Esophagus squamous epithelium (tissue), 4 donors: Measurements from ENCODE around the gene GMNN.

Experiments
- POLR2A ChIP-seq, 4 donors: fragments of 450-650 bp; IDR thresholded peaks; one replicate each; pipeline ENCODE4 v1.6.1; 2017; ENCODE audit warnings: antibody characterized with exemption in 4 of 4, mild to moderate bottlenecking in 4 of 4, moderate library complexity in 3 of 4
- TF ChIP-seq, protein P1 (sequence below), 6 experiments: fragments of 450-650 bp in 4 of 6; fragments of 200-600 bp in 2 of 6; sonication (generic) in 2 of 6; IDR thresholded peaks; one replicate each; pipeline ENCODE4 v1.5.1; 2016 to 2019; ENCODE audit warnings: antibody characterized with exemption in 6 of 6, mild to moderate bottlenecking in 4 of 6, moderate library complexity in 4 of 6

DNA sequence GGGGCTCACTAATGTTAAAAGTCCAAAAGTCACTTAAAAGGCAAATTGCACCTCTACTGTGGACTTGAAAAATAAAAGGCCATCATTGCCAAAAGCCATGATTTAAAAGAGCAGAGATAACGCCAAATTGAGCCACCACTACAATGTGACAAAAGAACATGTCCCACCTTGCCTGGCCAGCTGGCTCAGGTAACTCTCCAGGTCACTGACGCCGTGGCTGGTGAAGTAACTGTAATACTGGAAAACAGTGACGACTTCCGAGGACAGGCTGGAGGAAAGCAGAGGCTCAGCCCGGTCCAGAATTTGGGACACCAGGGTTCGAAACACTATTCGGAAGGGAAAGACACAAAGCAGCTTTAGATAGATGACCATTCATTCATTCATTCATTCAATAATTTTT, 53.2 kb downstream of the GMNN start:
- TF ChIP-seq, protein P1, sequence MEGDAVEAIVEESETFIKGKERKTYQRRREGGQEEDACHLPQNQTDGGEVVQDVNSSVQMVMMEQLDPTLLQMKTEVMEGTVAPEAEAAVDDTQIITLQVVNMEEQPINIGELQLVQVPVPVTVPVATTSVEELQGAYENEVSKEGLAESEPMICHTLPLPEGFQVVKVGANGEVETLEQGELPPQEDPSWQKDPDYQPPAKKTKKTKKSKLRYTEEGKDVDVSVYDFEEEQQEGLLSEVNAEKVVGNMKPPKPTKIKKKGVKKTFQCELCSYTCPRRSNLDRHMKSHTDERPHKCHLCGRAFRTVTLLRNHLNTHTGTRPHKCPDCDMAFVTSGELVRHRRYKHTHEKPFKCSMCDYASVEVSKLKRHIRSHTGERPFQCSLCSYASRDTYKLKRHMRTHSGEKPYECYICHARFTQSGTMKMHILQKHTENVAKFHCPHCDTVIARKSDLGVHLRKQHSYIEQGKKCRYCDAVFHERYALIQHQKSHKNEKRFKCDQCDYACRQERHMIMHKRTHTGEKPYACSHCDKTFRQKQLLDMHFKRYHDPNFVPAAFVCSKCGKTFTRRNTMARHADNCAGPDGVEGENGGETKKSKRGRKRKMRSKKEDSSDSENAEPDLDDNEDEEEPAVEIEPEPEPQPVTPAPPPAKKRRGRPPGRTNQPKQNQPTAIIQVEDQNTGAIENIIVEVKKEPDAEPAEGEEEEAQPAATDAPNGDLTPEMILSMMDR (IDR thresholded peaks at IDR 0.05) = no peak
- no peak for TF ChIP-seq POLR2A (IDR thresholded peaks at IDR 0.05)
